Upper lobe of left lung (tissue), 4 donors: ENCODE measurements around the gene CELF3.

Experiments
- POLR2A ChIP-seq, 4 donors: fragments of 450-650 bp; IDR thresholded peaks; one replicate each; pipeline ENCODE4 v1.5.1; 2016 to 2017; ENCODE audit warnings: antibody characterized with exemption in 4 of 4, mild to moderate bottlenecking in 2 of 4
- POLR2AphosphoS5 ChIP-seq, 2 donors: sonication (generic); formaldehyde crosslinking; IDR thresholded peaks; one replicate each; pipeline ENCODE4 v1.5.1; 2017; ENCODE audit warnings: antibody characterized with exemption in 2 of 2
- TF ChIP-seq, protein P1 (sequence below), 6 experiments: fragments of 450-650 bp in 4 of 6; fragments of 200-600 bp in 2 of 6; sonication (generic) in 2 of 6; IDR thresholded peaks; one replicate each; pipeline ENCODE4 v1.5.1; 2016 to 2019; ENCODE audit warnings: antibody characterized with exemption in 6 of 6

GRCh38 chr1:151720125-151720524, 3.5 kb upstream of the CELF3 start:
- no peak for TF ChIP-seq POLR2AphosphoS5 (IDR thresholded peaks at IDR 0.05)
- TF ChIP-seq, protein P1, sequence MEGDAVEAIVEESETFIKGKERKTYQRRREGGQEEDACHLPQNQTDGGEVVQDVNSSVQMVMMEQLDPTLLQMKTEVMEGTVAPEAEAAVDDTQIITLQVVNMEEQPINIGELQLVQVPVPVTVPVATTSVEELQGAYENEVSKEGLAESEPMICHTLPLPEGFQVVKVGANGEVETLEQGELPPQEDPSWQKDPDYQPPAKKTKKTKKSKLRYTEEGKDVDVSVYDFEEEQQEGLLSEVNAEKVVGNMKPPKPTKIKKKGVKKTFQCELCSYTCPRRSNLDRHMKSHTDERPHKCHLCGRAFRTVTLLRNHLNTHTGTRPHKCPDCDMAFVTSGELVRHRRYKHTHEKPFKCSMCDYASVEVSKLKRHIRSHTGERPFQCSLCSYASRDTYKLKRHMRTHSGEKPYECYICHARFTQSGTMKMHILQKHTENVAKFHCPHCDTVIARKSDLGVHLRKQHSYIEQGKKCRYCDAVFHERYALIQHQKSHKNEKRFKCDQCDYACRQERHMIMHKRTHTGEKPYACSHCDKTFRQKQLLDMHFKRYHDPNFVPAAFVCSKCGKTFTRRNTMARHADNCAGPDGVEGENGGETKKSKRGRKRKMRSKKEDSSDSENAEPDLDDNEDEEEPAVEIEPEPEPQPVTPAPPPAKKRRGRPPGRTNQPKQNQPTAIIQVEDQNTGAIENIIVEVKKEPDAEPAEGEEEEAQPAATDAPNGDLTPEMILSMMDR (IDR thresholded peaks at IDR 0.05), result no peak
- TF ChIP-seq POLR2A (IDR thresholded peaks at IDR 0.05), result no peak
